GM23338 (cell line): ENCODE measurements around the gene LGALS16. TPM values are rescaled to one million over a fixed set of nuclear protein-coding genes. Genes with fewer than 3 reads are reported as not detected.
A peak's percentile ranks its signal among the peaks of the same experiment; 100 is the strongest.
"Not testable (repeated sequence)": the region's sequence is repeated elsewhere in the genome, so short reads cannot be mapped to it uniquely, and the experiment has no call there.

Experiments used
- ATAC-seq: fragments of 200-7000 bp; cut with Tn5 transposase; 3 replicates; pipeline ENCODE4 v1.9.1; 2020
- DNase-seq: peaks from one replicate; pipeline ENCODE4 v3.0.0-alpha.2; 2015; ENCODE audit warnings: low spot score
- H2AFZ ChIP-seq: fragments of 200-600 bp; sonication (generic); 2 replicates; pipeline ENCODE4 v1.8.0; 2016; ENCODE audit warnings: antibody characterized with exemption, mild to moderate bottlenecking, moderate library complexity
- H3F3A ChIP-seq: fragments of 200-600 bp; sonication (generic); replicated peaks from 2 replicates; pipeline ENCODE4 v1.8.0; 2017; ENCODE audit warnings: antibody characterized with exemption, mixed run types, low read depth
- H3K27ac ChIP-seq: fragments of 200-600 bp; sonication (generic); 2 replicates; pipeline ENCODE4 v1.6.1; 2016; ENCODE audit warnings: low read depth
- H3K27me3 ChIP-seq: fragments of 200-600 bp; sonication (generic); 2 replicates; pipeline ENCODE4 v1.8.0; 2016; ENCODE audit warnings: mild to moderate bottlenecking, mixed run types, moderate library complexity; ENCODE audit not compliant: insufficient read depth
- H3K36me3 ChIP-seq: fragments of 200-600 bp; sonication (generic); 2 replicates; pipeline ENCODE4 v1.8.0; 2016; ENCODE audit warnings: mild to moderate bottlenecking; ENCODE audit not compliant: insufficient read depth
- H3K4me1 ChIP-seq: fragments of 200-600 bp; sonication (generic); 2 replicates; pipeline ENCODE4 v1.8.0; 2016; ENCODE audit warnings: mild to moderate bottlenecking, moderate library complexity; ENCODE audit not compliant: insufficient read depth
- H3K4me2 ChIP-seq: fragments of 200-600 bp; sonication (generic); 2 replicates; pipeline ENCODE4 v1.7.1; 2017; ENCODE audit warnings: mixed run types
- H3K4me3 ChIP-seq: fragments of 200-600 bp; sonication (generic); 2 replicates; pipeline ENCODE4 v1.6.1; 2016; ENCODE audit warnings: mixed run types
- H3K79me2 ChIP-seq: fragments of 200-600 bp; sonication (generic); replicated peaks from 2 replicates; pipeline ENCODE4 v1.8.0; 2017; ENCODE audit warnings: mild to moderate bottlenecking; ENCODE audit not compliant: insufficient read depth
- H3K9me2 ChIP-seq: fragments of 200-600 bp; sonication (generic); 2 replicates; pipeline ENCODE4 v1.8.0; 2017; ENCODE audit not compliant: insufficient read depth
- H4K20me1 ChIP-seq: fragments of 200-600 bp; sonication (generic); replicated peaks from 2 replicates; pipeline ENCODE4 v1.8.0; 2017; ENCODE audit warnings: mild to moderate bottlenecking; ENCODE audit not compliant: insufficient read depth
- H3K27ac Mint-ChIP-seq: 2 replicates; pipeline ENCODE4 v1.8.0; 2020; ENCODE audit warnings: inconsistent platforms, mild to moderate bottlenecking, moderate library complexity, mixed read lengths
- H3K27me3 Mint-ChIP-seq: 3 replicates; pipeline ENCODE4 v1.8.0; 2022; ENCODE audit warnings: low read depth, mild to moderate bottlenecking, moderate library complexity, mixed read lengths, inconsistent platforms; ENCODE audit not compliant: insufficient read depth, poor library complexity
- H3K36me3 Mint-ChIP-seq: 3 replicates; pipeline ENCODE4 v1.8.0; 2021; ENCODE audit warnings: low read depth, mild to moderate bottlenecking, inconsistent platforms, moderate library complexity, mixed read lengths
- H3K4me1 Mint-ChIP-seq: 3 replicates; pipeline ENCODE4 v1.8.0; 2020; ENCODE audit warnings: mild to moderate bottlenecking, inconsistent platforms, mixed read lengths
- H3K4me3 Mint-ChIP-seq: 3 replicates; pipeline ENCODE4 v1.8.0; 2021; ENCODE audit warnings: moderate library complexity, mild to moderate bottlenecking, inconsistent platforms, mixed read lengths
- H3K9me3 Mint-ChIP-seq: 3 replicates; pipeline ENCODE4 v1.8.0; 2020; ENCODE audit warnings: moderate library complexity, mild to moderate bottlenecking, inconsistent platforms, mixed read lengths
- EZH2 ChIP-seq: fragments of 200-600 bp; sonication (generic); IDR thresholded peaks from one replicate; pipeline ENCODE4 v1.8.0; 2017; ENCODE audit warnings: antibody characterized with exemption, mild to moderate bottlenecking, low read depth; ENCODE audit not compliant: unreplicated experiment
- EZH2phosphoT487 ChIP-seq: fragments of 200-600 bp; sonication (generic); IDR thresholded peaks from one replicate; pipeline ENCODE4 v1.8.1; 2018; ENCODE audit warnings: antibody characterized with exemption; ENCODE audit not compliant: unreplicated experiment
- JUNB ChIP-seq: IDR thresholded peaks from one replicate; pipeline ENCODE4 v1.6.1; 2016; ENCODE audit warnings: antibody characterized with exemption; ENCODE audit not compliant: unreplicated experiment
- NANOG ChIP-seq: IDR thresholded peaks from 2 replicates; pipeline ENCODE4 v1.6.1; 2016; ENCODE audit warnings: antibody characterized with exemption, borderline replicate concordance
- POLR2AphosphoS5 ChIP-seq: IDR thresholded peaks from 2 replicates; pipeline ENCODE4 v1.6.1; 2016; ENCODE audit warnings: antibody characterized with exemption, low read depth
- STAT1 ChIP-seq: IDR thresholded peaks from one replicate; pipeline ENCODE4 v1.6.1; 2016; ENCODE audit warnings: antibody characterized with exemption; ENCODE audit not compliant: unreplicated experiment
- ZNF114 ChIP-seq: fragments of 250-450 bp; sonication (Bioruptor Pico); IDR thresholded peaks from 2 replicates; pipeline ENCODE4 v1.5.0; 2020; ENCODE audit warnings: mild to moderate bottlenecking, moderate library complexity
- ZNF331 ChIP-seq: fragments of 250-450 bp; sonication (Bioruptor Pico); IDR thresholded peaks from 2 replicates; pipeline ENCODE4 v1.5.0; 2020; ENCODE audit warnings: low read depth, mild to moderate bottlenecking, moderate library complexity
- polyA plus RNA-seq: library from polyadenylated mRNA; unstranded; fragments of >200 nt; fragmentation: Nextera tagmentation; extraction: Ambion mirVana; gene quantifications from 2 replicates; pipeline ENCODE4 v1.2.1, GENCODE V29; 2016
- total RNA-seq: library from RNA; depleted of rRNA; stranded (reverse); fragments of >200 nt; shearing (Covaris generic); gene quantifications from 2 replicates; pipeline ENCODE4 v1.2.3, GENCODE V29; 2014
- TF ChIP-seq, protein P1 (sequence below), 2 experiments: fragments of 200-600 bp in 1 of 2; sonication (generic) in 1 of 2; conservative IDR thresholded peaks; 2 replicates each; pipeline versions ENCODE4 v1.5.1 to v1.6.1; 2016 to 2017; ENCODE audit warnings: antibody characterized with exemption in 2 of 2, low read depth in 2 of 2, mild to moderate bottlenecking in 2 of 2, moderate library complexity in 1 of 2
- TF ChIP-seq, protein P2 (sequence below): IDR thresholded peaks from 2 replicates; pipeline ENCODE4 v1.6.1; 2016; ENCODE audit warnings: antibody characterized with exemption
- TF ChIP-seq, protein P3 (sequence below): IDR thresholded peaks from one replicate; pipeline ENCODE4 v1.6.1; 2018; ENCODE audit warnings: antibody characterized with exemption; ENCODE audit not compliant: unreplicated experiment

The LGALS16 gene
- total and polyA plus RNA-seq, 2 experiments from 2014 or later, result not detected

- no peak for TF ChIP-seq POLR2AphosphoS5
- TF ChIP-seq, protein P1, sequence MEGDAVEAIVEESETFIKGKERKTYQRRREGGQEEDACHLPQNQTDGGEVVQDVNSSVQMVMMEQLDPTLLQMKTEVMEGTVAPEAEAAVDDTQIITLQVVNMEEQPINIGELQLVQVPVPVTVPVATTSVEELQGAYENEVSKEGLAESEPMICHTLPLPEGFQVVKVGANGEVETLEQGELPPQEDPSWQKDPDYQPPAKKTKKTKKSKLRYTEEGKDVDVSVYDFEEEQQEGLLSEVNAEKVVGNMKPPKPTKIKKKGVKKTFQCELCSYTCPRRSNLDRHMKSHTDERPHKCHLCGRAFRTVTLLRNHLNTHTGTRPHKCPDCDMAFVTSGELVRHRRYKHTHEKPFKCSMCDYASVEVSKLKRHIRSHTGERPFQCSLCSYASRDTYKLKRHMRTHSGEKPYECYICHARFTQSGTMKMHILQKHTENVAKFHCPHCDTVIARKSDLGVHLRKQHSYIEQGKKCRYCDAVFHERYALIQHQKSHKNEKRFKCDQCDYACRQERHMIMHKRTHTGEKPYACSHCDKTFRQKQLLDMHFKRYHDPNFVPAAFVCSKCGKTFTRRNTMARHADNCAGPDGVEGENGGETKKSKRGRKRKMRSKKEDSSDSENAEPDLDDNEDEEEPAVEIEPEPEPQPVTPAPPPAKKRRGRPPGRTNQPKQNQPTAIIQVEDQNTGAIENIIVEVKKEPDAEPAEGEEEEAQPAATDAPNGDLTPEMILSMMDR (conservative IDR thresholded peaks at IDR 0.05; ENCODE audit: low read depth in 2 of 2), result no peak
These were observed 31.8 kb upstream of the LGALS16 start (continued) for GRCh38 chr19:39623946-39624345.

DNA sequence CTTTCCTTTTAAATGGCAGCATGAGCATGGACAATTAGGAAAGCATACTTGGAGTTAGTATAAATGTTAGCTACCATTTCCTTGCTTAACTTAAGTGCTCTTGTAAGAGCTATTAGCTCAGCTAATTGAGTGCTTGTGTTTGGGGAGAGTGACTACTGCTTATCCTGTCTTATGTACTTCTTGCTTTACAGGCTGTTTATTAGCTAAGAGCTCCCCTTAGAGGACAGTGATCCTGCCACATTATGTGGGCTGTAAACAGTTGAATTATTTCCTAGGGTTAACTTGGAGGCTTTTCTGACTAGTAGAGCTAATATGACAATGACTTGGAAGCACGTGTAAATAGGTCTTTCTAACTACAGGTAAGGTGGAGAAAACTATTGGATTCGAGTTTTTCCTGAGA is 28.1 kb upstream of the LGALS16 start:
- not testable (repeated sequence) for H3K79me2 ChIP-seq, H3K36me3 ChIP-seq, H3K27ac Mint-ChIP-seq, H4K20me1 ChIP-seq, H2AFZ ChIP-seq, H3K27me3 Mint-ChIP-seq, H3K36me3 Mint-ChIP-seq, H3F3A ChIP-seq, H3K27me3 ChIP-seq, H3K9me3 Mint-ChIP-seq, H3K4me3 ChIP-seq, H3K27ac ChIP-seq, H3K4me2 ChIP-seq, H3K4me3 Mint-ChIP-seq, H3K9me2 ChIP-seq
- ATAC-seq, result peak; percentile 27; the same call in 1 of the 3 replicates
- TF ChIP-seq, protein P1 (conservative IDR thresholded peaks at IDR 0.05; ENCODE audit: low read depth in 2 of 2), result peak; percentile 44 to 68
- H3K4me1 ChIP-seq, result peaks cover 10% of the 10 kb centered on the region
- peak; percentile 23 for DNase-seq
- peaks cover 17% of the 10 kb centered on the region; the same call in 2 of the 3 replicates for H3K4me1 Mint-ChIP-seq

DNA sequence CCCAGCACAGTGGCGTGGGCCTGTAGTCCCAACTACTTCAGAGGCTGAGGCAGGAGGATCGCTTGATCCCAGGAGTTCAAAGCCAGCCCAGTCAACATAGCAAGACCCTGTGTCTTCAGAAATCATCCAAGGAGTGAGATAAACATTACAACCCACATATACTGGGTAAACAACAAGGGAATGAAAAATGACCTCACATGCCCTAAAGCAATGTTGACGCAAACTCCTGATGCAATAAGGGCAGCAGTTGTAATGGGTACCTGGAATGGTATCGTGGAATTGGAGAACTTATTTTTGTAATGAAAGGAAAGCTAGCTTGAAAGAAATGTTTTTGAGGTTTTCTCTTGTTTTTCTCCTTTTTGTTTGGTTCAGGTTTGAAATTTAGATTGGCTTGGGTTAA is 24.5 kb upstream of the LGALS16 start:
- no peak for ATAC-seq
- Mint-ChIP-seq H3K9me3 (0 out of 3 replicates have a peak, but pooled peaks cover 3% of the 10 kb centered on the region), H3K4me3 (no peak overlapping the region), H3K27ac (0 out of 2 replicates have a peak overlapping the region, but pooled peaks have one; percentile 68), H3K27me3 (peaks cover 5% of the 10 kb centered on the region), H3K4me1 (peaks cover 4% of the 10 kb centered on the region; the same call in 2 of the 3 replicates), H3K36me3 (no peaks in the 10 kb centered on the region)
- Histone ChIP-seq H3K4me2 (no peak overlapping the region), H3K27ac (peak overlapping the region; percentile 11; the same call in 1 of the 2 replicates), H3K4me3 (no peak overlapping the region), H2AFZ (no peak overlapping the region), H3K36me3 (no peaks in the 10 kb centered on the region), H3K79me2 (no peaks in the 10 kb centered on the region), H3K27me3 (no peaks in the 10 kb centered on the region), H3K4me1 (no peaks in the 10 kb centered on the region), H4K20me1 (no peaks in the 10 kb centered on the region), H3K9me2 (no peaks in the 10 kb centered on the region; the same call in 1 of the 2 replicates), H3F3A (no peaks in the 10 kb centered on the region)
- DNase-seq, result peak; percentile 23
- TF ChIP-seq EZH2, result no peak
- TF ChIP-seq, protein P2, sequence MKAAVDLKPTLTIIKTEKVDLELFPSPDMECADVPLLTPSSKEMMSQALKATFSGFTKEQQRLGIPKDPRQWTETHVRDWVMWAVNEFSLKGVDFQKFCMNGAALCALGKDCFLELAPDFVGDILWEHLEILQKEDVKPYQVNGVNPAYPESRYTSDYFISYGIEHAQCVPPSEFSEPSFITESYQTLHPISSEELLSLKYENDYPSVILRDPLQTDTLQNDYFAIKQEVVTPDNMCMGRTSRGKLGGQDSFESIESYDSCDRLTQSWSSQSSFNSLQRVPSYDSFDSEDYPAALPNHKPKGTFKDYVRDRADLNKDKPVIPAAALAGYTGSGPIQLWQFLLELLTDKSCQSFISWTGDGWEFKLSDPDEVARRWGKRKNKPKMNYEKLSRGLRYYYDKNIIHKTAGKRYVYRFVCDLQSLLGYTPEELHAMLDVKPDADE, result no peak
- TF ChIP-seq STAT1, result no peak
- no peak for TF ChIP-seq POLR2AphosphoS5
- no peak for TF ChIP-seq NANOG
- TF ChIP-seq, protein P3, sequence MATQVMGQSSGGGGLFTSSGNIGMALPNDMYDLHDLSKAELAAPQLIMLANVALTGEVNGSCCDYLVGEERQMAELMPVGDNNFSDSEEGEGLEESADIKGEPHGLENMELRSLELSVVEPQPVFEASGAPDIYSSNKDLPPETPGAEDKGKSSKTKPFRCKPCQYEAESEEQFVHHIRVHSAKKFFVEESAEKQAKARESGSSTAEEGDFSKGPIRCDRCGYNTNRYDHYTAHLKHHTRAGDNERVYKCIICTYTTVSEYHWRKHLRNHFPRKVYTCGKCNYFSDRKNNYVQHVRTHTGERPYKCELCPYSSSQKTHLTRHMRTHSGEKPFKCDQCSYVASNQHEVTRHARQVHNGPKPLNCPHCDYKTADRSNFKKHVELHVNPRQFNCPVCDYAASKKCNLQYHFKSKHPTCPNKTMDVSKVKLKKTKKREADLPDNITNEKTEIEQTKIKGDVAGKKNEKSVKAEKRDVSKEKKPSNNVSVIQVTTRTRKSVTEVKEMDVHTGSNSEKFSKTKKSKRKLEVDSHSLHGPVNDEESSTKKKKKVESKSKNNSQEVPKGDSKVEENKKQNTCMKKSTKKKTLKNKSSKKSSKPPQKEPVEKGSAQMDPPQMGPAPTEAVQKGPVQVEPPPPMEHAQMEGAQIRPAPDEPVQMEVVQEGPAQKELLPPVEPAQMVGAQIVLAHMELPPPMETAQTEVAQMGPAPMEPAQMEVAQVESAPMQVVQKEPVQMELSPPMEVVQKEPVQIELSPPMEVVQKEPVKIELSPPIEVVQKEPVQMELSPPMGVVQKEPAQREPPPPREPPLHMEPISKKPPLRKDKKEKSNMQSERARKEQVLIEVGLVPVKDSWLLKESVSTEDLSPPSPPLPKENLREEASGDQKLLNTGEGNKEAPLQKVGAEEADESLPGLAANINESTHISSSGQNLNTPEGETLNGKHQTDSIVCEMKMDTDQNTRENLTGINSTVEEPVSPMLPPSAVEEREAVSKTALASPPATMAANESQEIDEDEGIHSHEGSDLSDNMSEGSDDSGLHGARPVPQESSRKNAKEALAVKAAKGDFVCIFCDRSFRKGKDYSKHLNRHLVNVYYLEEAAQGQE, result no peak
- TF ChIP-seq ZNF331, result no peak
- no peak for TF ChIP-seq ZNF114 (CRISPR knock-in tag)
- TF ChIP-seq, protein P1 (conservative IDR thresholded peaks at IDR 0.05; ENCODE audit: low read depth in 2 of 2), result no peak
- TF ChIP-seq JUNB, result no peak
- no peak for TF ChIP-seq EZH2phosphoT487
